KOPT-K1 (cell line): Measurements from ENCODE around the gene MALAT1.
A peak's percentile ranks its signal among the peaks of the same experiment; 100 is the strongest.

Source experiments
- H3K27ac ChIP-seq: fragments of 200-600 bp; sonication (generic); 2 replicates; pipeline ENCODE4 v1.5.1; 2016; ENCODE audit warnings: antibody characterized with exemption, mild to moderate bottlenecking, low read depth, low read length; ENCODE audit not compliant: poor library complexity, severe bottlenecking
- H3K36me3 ChIP-seq: fragments of 200-600 bp; sonication (generic); 2 replicates; pipeline ENCODE4 v1.5.1; 2017; ENCODE audit warnings: antibody characterized with exemption, mild to moderate bottlenecking, low read length, moderate library complexity; ENCODE audit not compliant: insufficient read depth
- H3K9me3 ChIP-seq: fragments of 200-600 bp; sonication (generic); 2 replicates; pipeline ENCODE4 v1.5.1; 2017; ENCODE audit warnings: antibody characterized with exemption, low read length, mild to moderate bottlenecking; ENCODE audit not compliant: insufficient read depth, poor library complexity, severe bottlenecking

Gene MALAT1

GRCh38 chr11:65536412-65537295, 37.8 kb downstream of the MALAT1 start:
- H3K9me3 ChIP-seq: no peaks in the 10 kb centered on the region
- H3K27ac ChIP-seq: no peak overlapping the region
- H3K36me3 ChIP-seq: peaks cover 50% of the 10 kb centered on the region

GRCh38 chr11:65537296-65537597, 38.4 kb downstream of the MALAT1 start:
- no peak overlapping the region for H3K27ac ChIP-seq
- H3K9me3 ChIP-seq: no peaks in the 10 kb centered on the region
- peaks cover 46% of the 10 kb centered on the region for H3K36me3 ChIP-seq

- H3K9me3 ChIP-seq: no peaks in the 10 kb centered on the region
- no peak overlapping the region for H3K27ac ChIP-seq
- peaks cover 41% of the 10 kb centered on the region for H3K36me3 ChIP-seq
Measured at GRCh38 chr11:65537620-65538231, 38.9 kb downstream of the MALAT1 start.

GRCh38 chr11:65538232-65538914, 39.5 kb downstream of the MALAT1 start:
- Histone ChIP-seq H3K9me3 (no peaks in the 10 kb centered on the region), H3K36me3 (peaks cover 34% of the 10 kb centered on the region), H3K27ac (no peak overlapping the region)

GRCh38 chr11:65538915-65539743, 40.3 kb downstream of the MALAT1 start:
- H3K36me3 ChIP-seq: peaks cover 30% of the 10 kb centered on the region
- H3K27ac ChIP-seq: no peak overlapping the region
- no peaks in the 10 kb centered on the region for H3K9me3 ChIP-seq

GRCh38 chr11:65539744-65540289, 41.0 kb downstream of the MALAT1 start:
- H3K27ac ChIP-seq: peak overlapping the region; percentile 66

GRCh38 chr11:65540290-65541092, 41.6 kb downstream of the MALAT1 start:
- Histone ChIP-seq H3K36me3 (peaks cover 23% of the 10 kb centered on the region), H3K27ac (peak overlapping the region; percentile 66), H3K9me3 (no peaks in the 10 kb centered on the region)

More at GRCh38 chr11:65539744-65540289, 41.0 kb downstream of the MALAT1 start:
- H3K9me3 ChIP-seq: no peaks in the 10 kb centered on the region
- H3K36me3 ChIP-seq: peaks cover 29% of the 10 kb centered on the region

- Histone ChIP-seq H3K9me3 (no peaks in the 10 kb centered on the region), H3K36me3 (peaks cover 21% of the 10 kb centered on the region), H3K27ac (peak overlapping the region; percentile 66)
Measured at GRCh38 chr11:65541093-65541982, 42.5 kb downstream of the MALAT1 start.

GRCh38 chr11:65542738-65543390, 44.0 kb downstream of the MALAT1 start:
- H3K27ac ChIP-seq: no peak overlapping the region
- no peaks in the 10 kb centered on the region for H3K9me3 ChIP-seq

GRCh38 chr11:65545853-65546216, 47.0 kb downstream of the MALAT1 start:
- Histone ChIP-seq H3K36me3 (no peaks in the 10 kb centered on the region), H3K9me3 (no peaks in the 10 kb centered on the region), H3K27ac (peak overlapping the region; percentile 58)

More at GRCh38 chr11:65542738-65543390, 44.0 kb downstream of the MALAT1 start:
- H3K36me3 ChIP-seq: peaks cover 10% of the 10 kb centered on the region

- Histone ChIP-seq H3K9me3 (no peaks in the 10 kb centered on the region), H3K36me3 (no peaks in the 10 kb centered on the region), H3K27ac (peak overlapping the region; percentile 58)
Measured at GRCh38 chr11:65546217-65546958, 47.5 kb downstream of the MALAT1 start.

- peak overlapping the region; percentile 58 for H3K27ac ChIP-seq
- H3K36me3 ChIP-seq: no peaks in the 10 kb centered on the region
- H3K9me3 ChIP-seq: no peaks in the 10 kb centered on the region
Measured at GRCh38 chr11:65547446-65548125, 48.7 kb downstream of the MALAT1 start.
